ENCODE data around the gene SLC16A2.

DNA sequence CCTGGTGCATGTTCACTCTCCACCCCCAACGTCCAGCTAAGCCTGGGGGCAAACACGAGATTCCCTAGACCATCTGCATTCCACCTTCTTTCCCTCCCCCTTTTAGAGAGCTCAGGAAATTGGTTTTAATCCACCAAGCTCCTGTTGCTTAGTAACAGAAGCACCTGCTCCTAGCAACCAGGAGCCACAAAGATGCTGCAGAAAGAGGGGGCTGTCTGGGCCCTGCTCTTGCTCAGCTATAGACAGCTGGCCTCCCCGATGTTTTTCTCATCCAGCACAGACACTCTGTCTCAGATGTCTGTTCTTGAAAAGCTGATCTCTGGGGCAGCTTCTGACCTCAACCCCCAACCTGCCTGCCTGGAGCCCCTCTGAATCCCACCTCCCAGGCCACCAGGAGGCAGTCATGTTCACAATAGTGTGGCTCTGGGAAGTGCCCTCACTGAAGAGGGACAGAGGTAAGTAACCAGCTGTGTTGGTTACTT is 71.5 kb downstream of the SLC16A2 start:
- TF ChIP-seq, protein P1, sequence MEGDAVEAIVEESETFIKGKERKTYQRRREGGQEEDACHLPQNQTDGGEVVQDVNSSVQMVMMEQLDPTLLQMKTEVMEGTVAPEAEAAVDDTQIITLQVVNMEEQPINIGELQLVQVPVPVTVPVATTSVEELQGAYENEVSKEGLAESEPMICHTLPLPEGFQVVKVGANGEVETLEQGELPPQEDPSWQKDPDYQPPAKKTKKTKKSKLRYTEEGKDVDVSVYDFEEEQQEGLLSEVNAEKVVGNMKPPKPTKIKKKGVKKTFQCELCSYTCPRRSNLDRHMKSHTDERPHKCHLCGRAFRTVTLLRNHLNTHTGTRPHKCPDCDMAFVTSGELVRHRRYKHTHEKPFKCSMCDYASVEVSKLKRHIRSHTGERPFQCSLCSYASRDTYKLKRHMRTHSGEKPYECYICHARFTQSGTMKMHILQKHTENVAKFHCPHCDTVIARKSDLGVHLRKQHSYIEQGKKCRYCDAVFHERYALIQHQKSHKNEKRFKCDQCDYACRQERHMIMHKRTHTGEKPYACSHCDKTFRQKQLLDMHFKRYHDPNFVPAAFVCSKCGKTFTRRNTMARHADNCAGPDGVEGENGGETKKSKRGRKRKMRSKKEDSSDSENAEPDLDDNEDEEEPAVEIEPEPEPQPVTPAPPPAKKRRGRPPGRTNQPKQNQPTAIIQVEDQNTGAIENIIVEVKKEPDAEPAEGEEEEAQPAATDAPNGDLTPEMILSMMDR (IDR thresholded peaks at IDR 0.05), result no peak
- TF ChIP-seq EP300 (IDR thresholded peaks at IDR 0.05), result no peak
- TF ChIP-seq POLR2A (IDR thresholded peaks at IDR 0.05), result no peak

Measured in ovary (tissue), 3 donors.